C4-2B (cell line): ENCODE data around the gene ADGRV1.

Experiments used
- CTCF ChIP-seq: fragments of 450-650 bp; conservative IDR thresholded peaks from 2 replicates; pipeline ENCODE4 v1.5.1; 2017; ENCODE audit warnings: mild to moderate bottlenecking
- ZFX ChIP-seq: fragments of 450-650 bp; IDR thresholded peaks from 2 replicates; pipeline ENCODE4 v1.6.1; 2017

- no peak for TF ChIP-seq CTCF
- TF ChIP-seq ZFX: no peak
These were observed 82.0 kb downstream of the ADGRV1 start for GRCh38 chr5:90640484-90641059.
